HepG2 (cell line): ENCODE results near the gene OCSTAMP. TPM values are rescaled to one million over a fixed set of nuclear protein-coding genes. Genes with fewer than 3 reads are reported as not detected.

Experiments used
- ARID4A ChIP-seq: sonication (generic); formaldehyde crosslinking; IDR thresholded peaks from 2 replicates; pipeline ENCODE4 v1.5.0; 2020; ENCODE audit warnings: mild to moderate bottlenecking, missing genetic modification reagents, borderline replicate concordance
- ARNT ChIP-seq: fragments of 450-650 bp; IDR thresholded peaks from 2 replicates; pipeline ENCODE4 v1.6.1; 2017
- ATAD3A ChIP-seq: sonication (generic); formaldehyde crosslinking; IDR thresholded peaks from 2 replicates; pipeline ENCODE4 v1.4.0; 2020; ENCODE audit warnings: missing genetic modification reagents
- ATF7 ChIP-seq, 2 experiments: fragments of 450-650 bp in 1 of 2; sonication (generic) in 1 of 2; formaldehyde crosslinking in 1 of 2; IDR thresholded peaks; 2 replicates each; pipeline versions ENCODE4 v1.4.0 to v1.6.1; 2016 to 2020; ENCODE audit warnings: antibody characterized with exemption in 1 of 2, mild to moderate bottlenecking in 1 of 2, missing genetic modification reagents in 1 of 2
- GRHL1 ChIP-seq: sonication (generic); formaldehyde crosslinking; conservative IDR thresholded peaks from 2 replicates; pipeline ENCODE4 v1.8.0; 2022; ENCODE audit warnings: missing genetic modification reagents
- HNF4G ChIP-seq, 2 experiments: sonication (generic) in 1 of 2; formaldehyde crosslinking in 1 of 2; IDR thresholded peaks; 2 replicates each; pipeline versions ENCODE4 v1.4.0 to v1.6.1; 2011 to 2020; ENCODE audit warnings: borderline replicate concordance in 2 of 2, low read depth in 2 of 2, mild to moderate bottlenecking in 2 of 2, low read length in 1 of 2, missing genetic modification reagents in 1 of 2, moderate library complexity in 1 of 2
- MEF2D ChIP-seq: sonication (generic); formaldehyde crosslinking; IDR thresholded peaks from 2 replicates; pipeline ENCODE4 v1.5.1; 2020; ENCODE audit warnings: mild to moderate bottlenecking, missing genetic modification reagents
- SMAD9 ChIP-seq: sonication (generic); formaldehyde crosslinking; IDR thresholded peaks from 2 replicates; pipeline ENCODE4 v1.5.1; 2020; ENCODE audit warnings: mild to moderate bottlenecking, missing genetic modification reagents
- TEAD2 ChIP-seq: sonication (generic); formaldehyde crosslinking; IDR thresholded peaks from 2 replicates; pipeline ENCODE4 v1.9.0; 2021; ENCODE audit warnings: missing genetic modification reagents
- ZFP82 ChIP-seq: sonication (generic); formaldehyde crosslinking; IDR thresholded peaks from 2 replicates; pipeline ENCODE4 v1.5.1; 2020; ENCODE audit warnings: mild to moderate bottlenecking, missing genetic modification reagents, borderline replicate concordance
- ZFYVE20 ChIP-seq: sonication (generic); formaldehyde crosslinking; IDR thresholded peaks from 2 replicates; pipeline ENCODE4 v1.8.0; 2023; ENCODE audit warnings: low read depth, mild to moderate bottlenecking, moderate library complexity, missing genetic modification reagents, borderline replicate concordance
- ZKSCAN8 ChIP-seq: IDR thresholded peaks from 2 replicates; pipeline ENCODE4 v1.6.1; 2016; ENCODE audit warnings: borderline replicate concordance, missing genetic modification reagents, missing compliant biosample characterization
- ZNF547 ChIP-seq: sonication (generic); formaldehyde crosslinking; IDR thresholded peaks from 2 replicates; pipeline ENCODE4 v1.5.1; 2020; ENCODE audit warnings: mild to moderate bottlenecking, missing genetic modification reagents
- ZNF572 ChIP-seq: sonication (generic); formaldehyde crosslinking; IDR thresholded peaks from 2 replicates; pipeline ENCODE4 v1.5.1; 2020; ENCODE audit warnings: mild to moderate bottlenecking, missing genetic modification reagents
- ZNF709 ChIP-seq: sonication (generic); formaldehyde crosslinking; IDR thresholded peaks from 2 replicates; pipeline ENCODE4 v1.5.0; 2020; ENCODE audit warnings: mild to moderate bottlenecking, missing genetic modification reagents
- ZNF800 ChIP-seq: sonication (generic); formaldehyde crosslinking; IDR thresholded peaks from 2 replicates; pipeline ENCODE4 v1.4.0; 2020; ENCODE audit warnings: missing genetic modification reagents
- polyA plus RNA-seq, 8 experiments: library from polyadenylated mRNA; depleted of rRNA in 3 of 8; stranded (reverse) in 7 of 8; unstranded in 1 of 8; fragments of >200 nt; fragmentation: Illumina TruSeq in 4 of 8; extraction: Trizol in 4 of 8; gene quantifications; 2 replicates each; pipeline versions ENCODE4 v1.2.1 to v1.2.3, GENCODE V29; 2011 to 2016; ENCODE audit warnings: low read depth in 4 of 8, missing spikeins in 1 of 8, mixed read lengths in 1 of 8; ENCODE audit not compliant: insufficient read depth in 1 of 8
- total RNA-seq, 5 experiments: library from RNA; depleted of rRNA; stranded (reverse); fragments of >200 nt; fragmentation: Illumina TruSeq; extraction: Trizol; gene quantifications; 2 replicates each; pipeline ENCODE4 v1.2.3, GENCODE V29; 2016; ENCODE audit warnings: low read depth in 1 of 5
- TF ChIP-seq, protein P1 (sequence below): sonication (generic); formaldehyde crosslinking; IDR thresholded peaks from 2 replicates; pipeline ENCODE4 v1.8.1; 2023; ENCODE audit warnings: mild to moderate bottlenecking, missing genetic modification reagents
- TF ChIP-seq, protein P2 (sequence below): sonication (generic); formaldehyde crosslinking; IDR thresholded peaks from 2 replicates; pipeline ENCODE4 v1.8.1; 2023; ENCODE audit warnings: mild to moderate bottlenecking, missing genetic modification reagents, borderline replicate concordance

OCSTAMP gene
- total and polyA plus RNA-seq, 2 of the 13 experiments (the other 11 are each of a cell fraction or from before 2014, with no cell fraction given) = not detected

DNA sequence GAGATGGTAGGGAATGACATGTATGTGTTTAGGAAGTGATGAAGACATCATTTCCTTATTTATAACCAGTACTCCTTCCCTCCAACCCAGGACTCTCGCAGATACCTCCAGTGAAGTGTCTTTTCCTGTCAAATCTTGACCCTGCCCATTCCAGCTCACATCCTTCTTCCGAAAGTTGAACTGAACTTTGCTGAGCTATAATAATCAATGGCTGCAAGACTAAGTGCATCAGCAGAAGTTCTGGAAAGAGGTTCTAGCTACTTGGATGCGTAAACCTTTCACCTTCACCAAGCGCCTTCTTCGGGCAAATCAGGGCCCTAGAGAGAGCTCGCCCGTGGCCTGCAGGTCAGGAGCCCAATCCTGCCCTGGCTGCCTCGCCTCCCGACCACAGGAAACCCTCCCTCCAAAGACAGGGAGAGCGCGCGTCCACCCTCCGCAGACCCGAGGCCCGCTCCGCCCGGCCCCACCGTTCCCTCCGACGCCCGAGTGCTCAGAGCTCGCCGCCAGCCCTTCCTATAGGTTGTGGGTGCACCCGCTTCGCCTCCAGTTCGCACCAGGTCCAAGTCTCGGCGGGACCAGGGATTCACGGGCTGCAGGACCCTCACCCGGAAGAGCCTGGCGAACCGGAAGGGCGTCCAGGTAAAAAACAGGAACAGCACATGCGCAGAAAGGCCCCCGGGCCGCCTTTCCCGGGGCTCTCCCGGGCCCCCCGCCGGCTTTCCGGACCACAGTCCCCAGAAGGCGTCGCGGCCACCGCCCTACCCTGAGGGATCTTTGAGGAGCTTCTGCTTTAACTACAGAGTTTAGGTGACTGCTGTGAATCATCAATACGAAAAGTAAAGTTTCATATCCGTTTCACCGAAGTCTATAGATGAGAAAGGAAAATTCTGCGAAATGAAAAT lies 37.3 kb downstream of the OCSTAMP start, which contains the start of gene ZNF334 (continued):
- TF ChIP-seq ZNF800 (no peak), ZNF572 (CRISPR knock-in tag) (peak; percentile 89), ARNT (no peak), GRHL1 (CRISPR knock-in tag) (no peak), ZNF709 (0 out of 2 replicates have a peak, but pooled peaks have one; percentile 33), ATAD3A (CRISPR knock-in tag) (no peak), SMAD9 (no peak), ARID4A (CRISPR knock-in tag) (peak; percentile 73), ZFP82 (CRISPR knock-in tag) (no peak), ATF7 (IDR thresholded peaks at IDR 0.05) (no peak), ATF7 (CRISPR knock-in tag; IDR thresholded peaks at IDR 0.05) (no peak), TEAD2 (CRISPR knock-in tag) (no peak), HNF4G (IDR thresholded peaks at IDR 0.05; ENCODE audit: borderline replicate concordance, low read depth, low read length) (no peak), HNF4G (CRISPR knock-in tag; IDR thresholded peaks at IDR 0.05; ENCODE audit: borderline replicate concordance, low read depth) (no peak), ZKSCAN8 (no peak), ZFYVE20 (CRISPR knock-in tag) (no peak), ZNF547 (CRISPR knock-in tag) (peak; percentile 50; the same call in 1 of the 2 replicates), MEF2D (CRISPR knock-in tag) (no peak)
- TF ChIP-seq, protein P1, sequence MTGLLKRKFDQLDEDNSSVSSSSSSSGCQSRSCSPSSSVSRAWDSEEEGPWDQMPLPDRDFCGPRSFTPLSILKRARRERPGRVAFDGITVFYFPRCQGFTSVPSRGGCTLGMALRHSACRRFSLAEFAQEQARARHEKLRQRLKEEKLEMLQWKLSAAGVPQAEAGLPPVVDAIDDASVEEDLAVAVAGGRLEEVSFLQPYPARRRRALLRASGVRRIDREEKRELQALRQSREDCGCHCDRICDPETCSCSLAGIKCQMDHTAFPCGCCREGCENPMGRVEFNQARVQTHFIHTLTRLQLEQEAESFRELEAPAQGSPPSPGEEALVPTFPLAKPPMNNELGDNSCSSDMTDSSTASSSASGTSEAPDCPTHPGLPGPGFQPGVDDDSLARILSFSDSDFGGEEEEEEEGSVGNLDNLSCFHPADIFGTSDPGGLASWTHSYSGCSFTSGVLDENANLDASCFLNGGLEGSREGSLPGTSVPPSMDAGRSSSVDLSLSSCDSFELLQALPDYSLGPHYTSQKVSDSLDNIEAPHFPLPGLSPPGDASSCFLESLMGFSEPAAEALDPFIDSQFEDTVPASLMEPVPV (CRISPR knock-in tag) = no peak
- TF ChIP-seq, protein P2, sequence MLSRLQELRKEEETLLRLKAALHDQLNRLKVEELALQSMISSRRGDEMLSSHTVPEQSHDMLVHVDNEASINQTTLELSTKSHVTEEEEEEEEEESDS (CRISPR knock-in tag) = no peak
